Loucy (cell line): ENCODE data around the gene WDR26.

Experiments
- CTCF ChIP-seq: fragments of 200-600 bp; sonication (generic); conservative IDR thresholded peaks from 2 replicates; pipeline ENCODE4 v1.5.1; 2014; ENCODE audit warnings: mild to moderate bottlenecking, antibody characterized with exemption, low read length
- EZH2phosphoT487 ChIP-seq: fragments of 200-600 bp; IDR thresholded peaks from 2 replicates; pipeline ENCODE4 v1.6.1; 2018; ENCODE audit warnings: antibody characterized with exemption, mild to moderate bottlenecking, moderate library complexity, borderline replicate concordance

- TF ChIP-seq CTCF (no peak), EZH2phosphoT487 (no peak)
These were observed 46.7 kb downstream of the WDR26 start for GRCh38 chr1:224387943-224388342.
